Fibroblast of lung (primary cell): ENCODE results near the gene ODAD4.

Experiments
- CTCF ChIP-seq, 2 donors: IDR thresholded peaks in 1 of 2; conservative IDR thresholded peaks in 1 of 2; 1 replicate in 1 of 2; 2 replicates in 1 of 2; pipeline ENCODE4 v1.5.1; 2011 to 2012; ENCODE audit warnings: low read length in 2 of 2, control low read depth in 1 of 2, inconsistent platforms in 1 of 2, low read depth in 1 of 2, mild to moderate bottlenecking in 1 of 2
- EZH2 ChIP-seq: IDR thresholded peaks from 2 replicates; pipeline ENCODE4 v1.5.1; 2012; ENCODE audit warnings: low read length, control low read depth, mild to moderate bottlenecking; ENCODE audit errors: missing control alignments

- TF ChIP-seq CTCF (conservative IDR thresholded peaks at IDR 0.05 in 1 of 2, IDR thresholded peaks at IDR 0.05 in 1 of 2; ENCODE audit: low read depth in 1 of 2, low read length in 2 of 2) (no peak), EZH2 (no peak)
These were observed 42.0 kb upstream of the ODAD4 start for GRCh38 chr17:41888332-41888965.
